ENCODE data around the gene CFAP97D2.
"Not testable (repeated sequence)": the region's sequence is repeated elsewhere in the genome, so short reads cannot be mapped to it uniquely, and the experiment has no call there.

The CFAP97D2 gene

GRCh38 chr13:114143806-114144605, 35.1 kb upstream of the CFAP97D2 start:
- no peak for DNase-seq

GRCh38 chr13:114144606-114145244, 34.3 kb upstream of the CFAP97D2 start:
- no peak for DNase-seq

GRCh38 chr13:114145256-114145655, 33.8 kb upstream of the CFAP97D2 start:
- peak; percentile 58 for DNase-seq

- DNase-seq: no peak
Measured at GRCh38 chr13:114145722-114146121, 33.3 kb upstream of the CFAP97D2 start.

- DNase-seq: no peak
Measured at GRCh38 chr13:114146173-114146572, 32.9 kb upstream of the CFAP97D2 start.

GRCh38 chr13:114146629-114147028, 32.4 kb upstream of the CFAP97D2 start:
- DNase-seq: no peak

GRCh38 chr13:114147803-114148520, 31.1 kb upstream of the CFAP97D2 start:
- DNase-seq: no peak

GRCh38 chr13:114148521-114148855, 30.6 kb upstream of the CFAP97D2 start:
- DNase-seq: no peak

GRCh38 chr13:114148886-114149285, 30.2 kb upstream of the CFAP97D2 start:
- not testable (repeated sequence) for DNase-seq

GRCh38 chr13:114149774-114150740, 29.0 kb upstream of the CFAP97D2 start:
- no peak for DNase-seq

- DNase-seq: no peak
Measured at GRCh38 chr13:114151031-114151430, 28.0 kb upstream of the CFAP97D2 start.

- DNase-seq: no peak
Measured at GRCh38 chr13:114151565-114152284, 27.3 kb upstream of the CFAP97D2 start.

GRCh38 chr13:114152285-114152645, 26.8 kb upstream of the CFAP97D2 start:
- DNase-seq: no peak

- no peak for DNase-seq
Measured at GRCh38 chr13:114152831-114153371, 26.2 kb upstream of the CFAP97D2 start.

- no peak for DNase-seq
Measured at GRCh38 chr13:114153485-114154080, 25.5 kb upstream of the CFAP97D2 start.

GRCh38 chr13:114154476-114154875, 24.6 kb upstream of the CFAP97D2 start:
- no peak for DNase-seq

GRCh38 chr13:114155320-114155719, 23.7 kb upstream of the CFAP97D2 start:
- DNase-seq: no peak

- DNase-seq: no peak
Measured at GRCh38 chr13:114155926-114156883, 22.9 kb upstream of the CFAP97D2 start.

GRCh38 chr13:114157869-114158495, 21.1 kb upstream of the CFAP97D2 start:
- no peak for DNase-seq

Data from NCI-H2227 treated with DMSO at 0.1 percent for 48 hours (cell line).